HCT116 (cell line): ENCODE data around the gene COPS9. TPM values are rescaled to one million over a fixed set of nuclear protein-coding genes. Genes with fewer than 3 reads are reported as not detected.

ENCODE experiments used
- ATAC-seq: fragments of 200-7000 bp; cut with Tn5 transposase; 2 replicates; pipeline ENCODE4 v1.9.1; 2020; ENCODE audit warnings: mild to moderate bottlenecking, moderate library complexity
- BruUV-seq: library from RNA; stranded (reverse); fragments of 400-500 nt; replicated peaks from 2 replicates; lab custom pipeline; 2021; lab: Mats Ljungman, UMichigan
- CTCF ChIA-PET: fragments of 300-600 bp; sonication (Branson Sonifier 250); formaldehyde crosslinking; loops from one replicate; lab custom pipeline; 2021; ENCODE audit warnings: antibody characterized with exemption; lab: Charles Lee
- POLR2A ChIA-PET: fragments of 300-600, 350-600 bp; sonication (Branson Sonifier 250); formaldehyde crosslinking; loops from one replicate; lab custom pipeline; 2021; ENCODE audit warnings: antibody characterized with exemption; lab: Charles Lee
- RAD21 ChIA-PET, 2 experiments: fragments of 300-600 bp; sonication (Branson Sonifier 250); formaldehyde crosslinking; loops; one replicate each; lab custom pipeline; 2023; ENCODE audit warnings: low total read pairs in 2 of 2; ENCODE audit not compliant: uncharacterized antibody in 2 of 2, unreplicated experiment in 2 of 2, low non-redundant PET in 1 of 2; lab: Charles Lee
- DNase-seq: peaks from one replicate; pipeline ENCODE4 v3.0.0-alpha.2; 2010; ENCODE audit warnings: low read depth, low spot score
- H2AFZ ChIP-seq: fragments of 200-600 bp; shearing (Covaris generic), sonication (generic); 2 replicates; pipeline ENCODE4 v1.6.1; 2017; ENCODE audit warnings: low read depth, mixed run types, mixed read lengths, antibody characterized with exemption, low read length; ENCODE audit not compliant: poor library complexity, severe bottlenecking
- H3K27ac ChIP-seq: 2 replicates; pipeline ENCODE4 v1.5.1; 2012; ENCODE audit warnings: low read depth, low read length
- H3K27me3 ChIP-seq: fragments of 200-600 bp; sonication (generic); 2 replicates; pipeline ENCODE4 v1.6.1; 2016; ENCODE audit warnings: mixed run types, low read length, mixed read lengths; ENCODE audit not compliant: insufficient read depth
- H3K36me3 ChIP-seq, 2 experiments: fragments of 200-500 bp in 1 of 2; fragments of 200-600 bp in 1 of 2; sonication (Bioruptor generic) in 1 of 2; sonication (generic) in 1 of 2; 2 replicates each; pipeline versions ENCODE4 v1.5.1 to v1.6.1; 2014 to 2016; ENCODE audit warnings: low read length in 2 of 2, inconsistent platforms in 1 of 2, mixed read lengths in 1 of 2, mixed run types in 1 of 2; ENCODE audit not compliant: insufficient read depth in 2 of 2, control insufficient read depth in 1 of 2
- H3K4me1 ChIP-seq, 2 experiments: fragments of 200-600 bp in 1 of 2; sonication (generic) in 1 of 2; 2 replicates each; pipeline versions ENCODE4 v1.5.1 to v1.6.1; 2012 to 2017; ENCODE audit warnings: low read length in 2 of 2, inconsistent platforms in 1 of 2, mild to moderate bottlenecking in 1 of 2, mixed read lengths in 1 of 2, mixed run types in 1 of 2, moderate library complexity in 1 of 2; ENCODE audit not compliant: insufficient read depth in 2 of 2, control insufficient read depth in 1 of 2
- H3K4me2 ChIP-seq: fragments of 200-600 bp; sonication (generic); 2 replicates; pipeline ENCODE4 v1.6.1; 2017; ENCODE audit warnings: mixed run types, low read length, mixed read lengths
- H3K4me3 ChIP-seq, 2 experiments: fragments of 200-600 bp in 1 of 2; sonication (generic) in 1 of 2; replicated peaks in 1 of 2; 2 replicates each; pipeline ENCODE4 v1.5.1; 2011 to 2016; ENCODE audit warnings: low read length in 2 of 2, control low read depth in 1 of 2, low read depth in 1 of 2, mild to moderate bottlenecking in 1 of 2, mixed read lengths in 1 of 2, mixed run types in 1 of 2
- H3K79me2 ChIP-seq: fragments of 200-600 bp; sonication (generic); 2 replicates; pipeline ENCODE4 v1.6.1; 2017; ENCODE audit warnings: mild to moderate bottlenecking, mixed run types, low read length, moderate library complexity, mixed read lengths; ENCODE audit not compliant: insufficient read depth
- H3K9ac ChIP-seq: fragments of 200-600 bp; sonication (generic); 2 replicates; pipeline ENCODE4 v1.6.1; 2016; ENCODE audit warnings: low read length, mixed read lengths
- H3K9me2 ChIP-seq: fragments of 200-600 bp; sonication (generic), shearing (Covaris generic); 2 replicates; pipeline ENCODE4 v1.6.1; 2017; ENCODE audit warnings: mixed run types, mild to moderate bottlenecking, moderate library complexity; ENCODE audit not compliant: insufficient read depth
- H3K9me3 ChIP-seq, 2 experiments: fragments of 200-500 bp in 1 of 2; fragments of 200-600 bp in 1 of 2; sonication (Bioruptor generic) in 1 of 2; sonication (generic) in 1 of 2; 2 replicates each; pipeline ENCODE4 v1.6.1; 2014 to 2017; ENCODE audit warnings: low read length in 2 of 2, mixed read lengths in 2 of 2, inconsistent platforms in 1 of 2, low read depth in 1 of 2, mild to moderate bottlenecking in 1 of 2, mixed run types in 1 of 2, moderate library complexity in 1 of 2; ENCODE audit not compliant: control insufficient read depth in 1 of 2, insufficient read depth in 1 of 2
- H4K20me1 ChIP-seq: fragments of 200-600 bp; sonication (generic), shearing (Covaris generic); 2 replicates; pipeline ENCODE4 v1.6.1; 2017; ENCODE audit warnings: mixed run types, mild to moderate bottlenecking, moderate library complexity; ENCODE audit not compliant: insufficient read depth
- EGR1 ChIP-seq: IDR thresholded peaks from 2 replicates; pipeline ENCODE4 v1.6.1; 2012; ENCODE audit warnings: low read depth
- MAX ChIP-seq: IDR thresholded peaks from 2 replicates; pipeline ENCODE4 v1.6.1; 2012
- SIN3A ChIP-seq: IDR thresholded peaks from 2 replicates; pipeline ENCODE4 v1.6.1; 2012; ENCODE audit warnings: low read depth
- SP1 ChIP-seq: IDR thresholded peaks from 2 replicates; pipeline ENCODE4 v1.6.1; 2012; ENCODE audit warnings: low read depth
- SRF ChIP-seq: IDR thresholded peaks from 2 replicates; pipeline ENCODE4 v1.6.1; 2012; ENCODE audit warnings: low read depth
- YY1 ChIP-seq: IDR thresholded peaks from 2 replicates; pipeline ENCODE4 v1.6.1; 2011; ENCODE audit warnings: low read length, low read depth, moderate library complexity, mild to moderate bottlenecking; ENCODE audit not compliant: insufficient replicate concordance; ENCODE audit errors: extremely low read depth
- ZFX ChIP-seq: fragments of 450-650 bp; IDR thresholded peaks from 2 replicates; pipeline ENCODE4 v1.6.1; 2017
- intact Hi-C: fragments of 100-400 bp; cut with micrococcal nuclease; formaldehyde crosslinking; loops from 2 replicates; pipeline ENCODE4 v1.10.0; 2022
- total RNA-seq: library from RNA; stranded (reverse); gene quantifications from one replicate; pipeline ENCODE4 v1.2.1, GENCODE V29; 2021; ENCODE audit not compliant: unreplicated experiment
- TF ChIP-seq, protein P1 (sequence below): IDR thresholded peaks from 2 replicates; pipeline ENCODE4 v1.6.1; 2012; ENCODE audit warnings: low read depth
- TF ChIP-seq, protein P2 (sequence below): IDR thresholded peaks from 2 replicates; pipeline ENCODE4 v1.6.1; 2011; ENCODE audit warnings: mild to moderate bottlenecking, low read length, moderate library complexity; ENCODE audit not compliant: insufficient replicate concordance; ENCODE audit errors: extremely low read depth

COPS9 gene
- total RNA-seq, 1 experiment from 2014 or later, result 111 TPM

GRCh38 chr2:240121675-240122074, 14.4 kb downstream of the COPS9 start:
- no peak overlapping the region for H3K4me2 ChIP-seq
- no peak overlapping the region for H2AFZ ChIP-seq
- no peaks in the 10 kb centered on the region for H4K20me1 ChIP-seq
- ChIA-PET RAD21 (no interaction called here), POLR2A (no interaction called here), CTCF (no interaction called here)
- BruUV-seq, result no TSS peak
- H3K4me1 ChIP-seq, result no peaks in the 10 kb centered on the region
- no peaks in the 10 kb centered on the region for H3K9me2 ChIP-seq
- H3K36me3 ChIP-seq, result no peaks in the 10 kb centered on the region
- DNase-seq, result no peak
- H3K79me2 ChIP-seq, result no peaks in the 10 kb centered on the region
- H3K9ac ChIP-seq, result no peak overlapping the region
- TF ChIP-seq EGR1 (no peak), SIN3A (no peak), SRF (no peak), SP1 (no peak), MAX (no peak), YY1 (no peak), ZFX (no peak)
- TF ChIP-seq, protein P1, sequence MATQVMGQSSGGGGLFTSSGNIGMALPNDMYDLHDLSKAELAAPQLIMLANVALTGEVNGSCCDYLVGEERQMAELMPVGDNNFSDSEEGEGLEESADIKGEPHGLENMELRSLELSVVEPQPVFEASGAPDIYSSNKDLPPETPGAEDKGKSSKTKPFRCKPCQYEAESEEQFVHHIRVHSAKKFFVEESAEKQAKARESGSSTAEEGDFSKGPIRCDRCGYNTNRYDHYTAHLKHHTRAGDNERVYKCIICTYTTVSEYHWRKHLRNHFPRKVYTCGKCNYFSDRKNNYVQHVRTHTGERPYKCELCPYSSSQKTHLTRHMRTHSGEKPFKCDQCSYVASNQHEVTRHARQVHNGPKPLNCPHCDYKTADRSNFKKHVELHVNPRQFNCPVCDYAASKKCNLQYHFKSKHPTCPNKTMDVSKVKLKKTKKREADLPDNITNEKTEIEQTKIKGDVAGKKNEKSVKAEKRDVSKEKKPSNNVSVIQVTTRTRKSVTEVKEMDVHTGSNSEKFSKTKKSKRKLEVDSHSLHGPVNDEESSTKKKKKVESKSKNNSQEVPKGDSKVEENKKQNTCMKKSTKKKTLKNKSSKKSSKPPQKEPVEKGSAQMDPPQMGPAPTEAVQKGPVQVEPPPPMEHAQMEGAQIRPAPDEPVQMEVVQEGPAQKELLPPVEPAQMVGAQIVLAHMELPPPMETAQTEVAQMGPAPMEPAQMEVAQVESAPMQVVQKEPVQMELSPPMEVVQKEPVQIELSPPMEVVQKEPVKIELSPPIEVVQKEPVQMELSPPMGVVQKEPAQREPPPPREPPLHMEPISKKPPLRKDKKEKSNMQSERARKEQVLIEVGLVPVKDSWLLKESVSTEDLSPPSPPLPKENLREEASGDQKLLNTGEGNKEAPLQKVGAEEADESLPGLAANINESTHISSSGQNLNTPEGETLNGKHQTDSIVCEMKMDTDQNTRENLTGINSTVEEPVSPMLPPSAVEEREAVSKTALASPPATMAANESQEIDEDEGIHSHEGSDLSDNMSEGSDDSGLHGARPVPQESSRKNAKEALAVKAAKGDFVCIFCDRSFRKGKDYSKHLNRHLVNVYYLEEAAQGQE, result no peak
- TF ChIP-seq, protein P2, sequence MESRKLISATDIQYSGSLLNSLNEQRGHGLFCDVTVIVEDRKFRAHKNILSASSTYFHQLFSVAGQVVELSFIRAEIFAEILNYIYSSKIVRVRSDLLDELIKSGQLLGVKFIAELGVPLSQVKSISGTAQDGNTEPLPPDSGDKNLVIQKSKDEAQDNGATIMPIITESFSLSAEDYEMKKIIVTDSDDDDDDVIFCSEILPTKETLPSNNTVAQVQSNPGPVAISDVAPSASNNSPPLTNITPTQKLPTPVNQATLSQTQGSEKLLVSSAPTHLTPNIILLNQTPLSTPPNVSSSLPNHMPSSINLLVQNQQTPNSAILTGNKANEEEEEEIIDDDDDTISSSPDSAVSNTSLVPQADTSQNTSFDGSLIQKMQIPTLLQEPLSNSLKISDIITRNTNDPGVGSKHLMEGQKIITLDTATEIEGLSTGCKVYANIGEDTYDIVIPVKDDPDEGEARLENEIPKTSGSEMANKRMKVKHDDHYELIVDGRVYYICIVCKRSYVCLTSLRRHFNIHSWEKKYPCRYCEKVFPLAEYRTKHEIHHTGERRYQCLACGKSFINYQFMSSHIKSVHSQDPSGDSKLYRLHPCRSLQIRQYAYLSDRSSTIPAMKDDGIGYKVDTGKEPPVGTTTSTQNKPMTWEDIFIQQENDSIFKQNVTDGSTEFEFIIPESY, result no peak
- TF ChIP-seq, all 23 proteins: peak for 0
- Histone ChIP-seq H3K27me3 (no peaks in the 10 kb centered on the region; the same call in 1 of the 2 replicates), H3K4me3 (no peak overlapping the region), H3K27ac (no peak overlapping the region), H3K9me3 (no peaks in the 10 kb centered on the region)
- no peak for ATAC-seq
- intact Hi-C loops, result no loop called here
